Measurements from ENCODE around the gene MYL4.
A peak's percentile ranks its signal among the peaks of the same experiment; 100 is the strongest.
"Not testable (repeated sequence)": the region's sequence is repeated elsewhere in the genome, so short reads cannot be mapped to it uniquely, and the experiment has no call there.

The MYL4 gene

DNA sequence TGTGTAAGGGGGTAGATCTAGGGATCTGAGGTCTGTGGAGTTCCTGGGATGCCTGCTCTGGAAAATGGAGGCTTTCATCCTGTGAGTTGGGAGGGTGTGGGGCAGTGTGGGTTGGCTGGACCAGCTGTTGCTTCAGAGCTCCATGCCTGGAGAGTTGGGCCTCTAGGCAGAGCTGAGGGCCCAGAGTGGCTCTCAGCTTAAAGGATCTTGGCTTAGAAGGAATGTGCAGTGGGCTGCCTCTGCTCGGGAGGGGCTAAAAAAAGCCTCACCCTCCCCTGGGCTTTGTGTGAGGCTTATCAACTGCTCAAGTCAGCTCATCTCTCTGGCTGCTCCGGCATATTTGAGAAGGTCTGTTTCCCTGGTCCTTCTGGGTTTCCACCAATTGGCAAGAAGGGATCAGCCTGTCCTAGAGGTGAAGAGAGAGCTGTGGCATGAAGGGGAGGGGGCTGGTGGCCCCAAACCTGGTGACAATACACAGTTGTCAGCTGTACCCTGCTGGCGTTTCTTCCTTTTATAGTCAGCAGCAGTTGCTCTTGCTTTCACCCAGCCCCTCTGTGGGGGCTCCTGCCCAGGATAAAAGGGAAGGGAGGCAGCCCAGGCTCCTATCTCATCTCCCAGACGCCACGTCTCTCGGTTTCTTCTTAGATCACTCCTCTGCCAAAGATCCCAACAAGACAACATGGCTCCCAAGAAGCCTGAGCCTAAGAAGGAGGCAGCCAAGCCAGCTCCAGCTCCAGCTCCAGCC is at the start of gene MYL4:
MYL4 (plus strand) TSS at position 605 of the 745 bp plus-strand sequence; CDS start at position 680, 75 bp downstream.
- DNase-seq = peak; percentile 44

DNA sequence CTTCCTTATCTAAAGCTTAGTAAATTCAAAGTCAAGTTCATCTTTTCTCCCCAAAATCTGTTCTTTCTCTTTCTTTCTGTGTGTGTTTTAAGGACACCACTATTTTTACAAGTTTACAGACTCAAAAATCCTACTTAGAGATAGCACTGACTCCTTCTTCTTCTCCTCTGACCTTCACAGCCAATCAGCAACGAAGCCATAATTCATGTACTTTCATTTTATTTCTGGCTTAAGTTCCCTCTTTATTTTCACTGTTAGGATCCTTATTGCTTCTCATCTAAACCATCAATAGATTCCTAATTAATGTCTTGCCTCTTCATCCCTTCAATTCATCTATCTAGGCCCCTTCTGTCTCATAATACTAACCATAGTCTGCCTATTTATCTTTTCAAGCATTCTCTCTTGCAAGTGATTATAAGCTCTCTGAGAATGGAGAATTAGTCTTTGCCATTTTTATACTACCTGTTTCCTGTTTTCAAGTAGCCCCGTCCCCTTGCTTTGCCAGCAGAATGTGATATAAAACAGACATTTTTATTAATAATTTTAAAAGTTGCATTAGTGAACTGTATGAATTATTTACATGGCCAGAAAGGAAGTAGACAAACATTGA is 47.0 kb upstream of the MYL4 start:
- no peak for DNase-seq

DNA sequence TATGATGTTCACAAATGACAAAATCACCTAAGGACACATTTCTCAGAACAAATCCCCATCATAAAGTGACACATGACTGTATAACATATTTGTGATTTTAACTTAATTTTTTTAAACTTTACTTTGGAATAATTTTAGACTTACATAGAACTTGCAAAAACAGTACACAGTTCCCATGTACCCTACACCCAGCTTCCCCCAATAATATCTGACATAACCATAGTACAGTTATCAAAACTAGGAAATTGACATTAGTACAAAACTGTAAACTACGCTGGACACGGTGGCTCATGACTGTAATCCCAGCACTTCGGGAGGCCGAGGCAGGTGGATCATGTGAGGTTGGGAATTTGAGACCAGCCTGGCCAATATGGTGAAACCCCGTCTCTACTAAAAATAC is 44.9 kb upstream of the MYL4 start:
- no peak for DNase-seq

DNA sequence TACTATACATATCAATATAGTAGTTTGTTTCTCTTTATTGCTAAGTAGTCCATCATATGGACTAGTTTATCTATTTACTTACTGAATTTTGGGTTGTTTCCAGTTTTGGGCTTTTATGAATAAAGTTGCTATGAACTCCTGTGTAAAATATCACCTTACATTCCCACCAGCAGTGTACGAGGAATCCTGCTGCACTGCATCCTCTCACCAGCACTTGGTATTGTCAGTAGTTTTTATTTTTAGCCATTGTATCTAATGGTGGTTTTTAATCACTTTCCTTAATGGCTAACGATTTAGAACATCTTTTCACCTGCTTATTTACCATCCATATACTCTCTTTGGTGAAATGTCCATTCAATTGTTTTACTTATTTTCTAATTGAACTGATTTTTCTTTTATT is 44.0 kb upstream of the MYL4 start:
- DNase-seq = no peak

DNA sequence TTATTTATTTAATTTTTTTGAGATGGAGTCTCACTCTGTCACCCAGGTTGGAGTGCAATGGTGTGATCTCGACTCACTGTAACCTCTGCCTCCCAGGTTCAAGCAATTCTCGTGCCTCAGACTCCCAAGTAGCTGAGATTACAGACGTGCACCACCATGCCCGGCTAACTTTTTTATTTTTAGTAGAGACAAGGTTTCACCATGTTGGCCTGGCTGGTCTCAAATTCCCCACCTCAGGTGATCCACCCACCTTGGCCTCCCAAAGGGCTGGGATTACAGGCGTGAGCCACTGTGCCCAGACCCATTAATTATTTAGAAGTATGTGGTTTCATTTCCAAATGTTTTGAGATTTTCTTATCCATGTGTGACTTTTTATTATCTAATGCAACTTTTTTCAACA is 42.3 kb upstream of the MYL4 start:
- DNase-seq = not testable (repeated sequence)

DNA sequence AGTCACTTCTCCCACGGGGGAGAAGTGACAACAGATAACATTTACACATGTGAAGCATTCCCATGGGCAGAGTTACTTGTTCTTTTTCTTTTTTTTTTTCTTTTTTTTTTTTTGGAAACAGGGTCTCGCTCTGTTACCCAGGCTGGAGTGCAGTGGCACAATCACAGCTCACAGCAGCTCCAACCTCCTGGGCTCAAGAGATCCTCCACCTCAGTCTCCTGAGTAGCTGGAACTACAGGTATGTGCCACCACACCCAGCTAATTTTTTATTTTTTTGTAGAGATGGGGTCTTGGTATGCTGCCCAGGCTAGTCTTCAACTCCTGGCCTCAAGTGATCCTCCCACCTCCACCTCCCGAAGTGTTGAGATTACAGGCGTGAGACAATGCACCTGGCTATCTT is 40.3 kb upstream of the MYL4 start:
- not testable (repeated sequence) for DNase-seq

DNA sequence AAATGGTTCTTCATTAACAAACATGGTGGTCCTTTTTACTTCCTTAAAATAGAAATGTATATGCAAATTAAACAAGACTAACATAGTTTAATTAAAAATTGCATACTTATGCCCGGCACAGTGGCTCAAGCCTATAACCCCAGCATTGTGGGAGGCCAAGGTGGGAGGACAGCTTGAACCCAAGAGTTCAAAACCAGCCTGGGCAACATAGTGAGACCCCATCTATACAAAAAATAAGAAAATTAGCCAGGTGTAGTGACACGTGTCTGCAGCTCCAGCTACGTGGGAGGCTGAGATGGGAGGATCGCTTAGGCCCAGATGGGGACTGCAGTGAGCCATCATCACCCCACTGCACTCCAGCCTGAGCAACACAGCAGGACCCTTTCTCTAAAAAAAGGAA is 38.4 kb upstream of the MYL4 start:
- DNase-seq = no peak

DNA sequence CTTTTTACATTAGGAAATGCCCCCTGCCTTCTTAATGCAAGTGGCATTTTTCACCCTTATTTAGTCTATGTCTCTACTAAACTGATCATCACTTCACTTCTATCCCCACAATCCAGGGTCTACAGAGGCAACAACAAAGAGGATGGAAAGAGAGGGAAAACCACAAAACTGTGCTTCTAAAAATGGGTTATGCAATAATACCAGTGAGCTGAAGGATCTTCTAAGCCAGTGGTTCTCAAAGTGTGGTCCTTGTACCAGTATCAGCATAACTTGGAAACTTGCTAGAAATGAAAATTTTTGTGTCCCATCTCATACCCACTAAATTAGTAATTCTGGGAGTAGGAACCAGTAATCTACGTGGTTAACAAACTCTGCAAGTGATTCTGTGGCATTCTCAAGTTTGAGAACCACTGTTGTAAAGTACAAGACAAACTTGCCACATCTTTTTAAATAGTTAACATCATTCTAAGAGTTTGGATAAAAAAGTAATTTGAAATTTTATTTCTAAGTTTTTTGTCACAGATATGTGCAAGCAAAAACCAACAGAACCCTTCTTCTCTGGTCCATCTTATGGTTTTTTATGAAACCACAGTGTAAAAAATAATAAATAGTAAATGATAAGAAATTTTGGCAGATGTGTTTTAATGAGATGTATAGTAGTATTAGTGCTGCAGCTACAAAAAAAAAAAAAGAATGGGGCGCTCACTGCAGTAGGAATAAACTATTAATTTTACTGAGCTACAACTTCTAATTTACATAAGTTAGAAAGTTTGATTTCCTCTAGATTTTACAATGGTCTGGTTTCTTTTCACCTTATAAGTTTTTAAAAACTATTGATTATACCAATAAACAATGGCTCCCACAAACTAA is 36.2 kb upstream of the MYL4 start:
- DNase-seq = peak; percentile 9

DNA sequence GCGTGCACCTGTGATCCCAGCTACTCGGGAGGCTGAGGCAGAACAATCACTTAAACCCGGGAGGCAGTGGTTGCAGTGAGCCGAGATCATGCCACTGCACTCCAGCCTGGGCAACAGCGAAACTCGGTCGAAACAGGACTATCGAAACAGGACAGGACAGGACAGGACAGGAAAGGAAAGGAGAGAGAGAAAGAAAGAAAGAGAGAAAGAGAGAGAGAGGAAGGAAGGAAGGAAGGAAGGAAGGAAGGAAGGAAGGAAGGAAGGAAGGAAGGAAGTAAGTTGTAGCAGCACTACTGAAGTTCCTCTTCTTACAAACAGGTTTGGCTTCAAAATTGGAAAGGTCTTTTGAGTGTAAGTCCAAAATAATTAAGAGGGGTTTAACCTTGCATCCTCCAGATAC is 34.3 kb upstream of the MYL4 start:
- not testable (repeated sequence) for DNase-seq

DNA sequence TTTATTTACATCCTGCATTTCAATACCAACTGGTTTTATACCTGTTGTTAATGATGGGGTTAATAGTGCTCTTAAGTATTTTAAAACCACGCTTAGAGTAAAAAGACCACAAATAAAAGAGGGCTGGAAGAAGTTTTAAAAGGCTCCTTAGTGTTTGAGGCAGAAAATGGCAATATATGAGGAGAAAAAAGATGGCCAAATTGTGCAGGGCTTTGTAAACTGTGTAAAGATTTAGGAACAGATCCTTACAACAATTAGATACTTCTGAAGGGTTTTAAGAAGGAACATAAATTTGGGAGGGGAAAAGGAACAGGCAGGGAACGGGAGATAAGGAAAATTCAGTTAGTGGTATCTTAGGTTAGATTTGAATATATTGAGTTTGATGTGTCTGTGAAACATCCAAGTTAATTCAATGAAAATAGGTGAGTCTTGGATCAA is 32.7 kb upstream of the MYL4 start:
- DNase-seq = no peak

DNA sequence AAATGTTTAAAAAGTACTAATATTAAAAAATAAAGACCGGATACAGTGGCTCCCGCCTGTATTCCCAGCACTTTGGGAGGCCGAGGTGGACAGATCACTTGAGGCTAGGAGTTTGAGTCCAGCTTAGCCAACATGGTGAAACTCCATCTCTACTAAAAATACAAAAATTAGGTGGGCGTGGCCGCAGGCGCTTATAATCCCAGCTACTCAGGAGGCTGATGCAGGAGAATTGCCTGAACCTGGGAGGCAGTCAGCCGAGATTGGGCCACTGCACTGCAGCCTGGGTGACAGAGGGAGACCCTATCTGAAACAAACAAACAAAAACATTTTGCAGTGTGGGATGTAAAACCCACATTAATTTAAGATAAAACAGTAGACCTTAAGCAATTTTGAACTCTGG is 31.9 kb upstream of the MYL4 start:
- DNase-seq = no peak

DNA sequence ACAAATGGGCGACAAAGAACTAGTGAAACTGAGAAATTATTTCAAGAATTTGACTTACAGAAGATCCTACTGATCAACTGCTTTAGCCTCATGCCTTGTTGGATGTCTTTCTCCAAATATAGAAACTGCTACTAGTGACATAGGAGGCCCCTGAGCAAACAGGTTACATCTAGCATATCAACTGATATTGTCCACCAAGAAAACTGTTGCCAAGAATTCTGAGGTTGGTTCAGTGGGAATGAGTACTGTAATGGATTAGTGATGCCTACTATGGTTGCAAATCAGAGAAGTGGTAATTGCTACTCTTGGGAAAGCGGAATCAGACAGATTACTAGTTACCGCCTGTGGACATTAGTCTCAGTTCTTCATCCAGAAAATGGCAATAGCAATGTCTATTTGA is 30.0 kb upstream of the MYL4 start:
- no peak for DNase-seq

DNA sequence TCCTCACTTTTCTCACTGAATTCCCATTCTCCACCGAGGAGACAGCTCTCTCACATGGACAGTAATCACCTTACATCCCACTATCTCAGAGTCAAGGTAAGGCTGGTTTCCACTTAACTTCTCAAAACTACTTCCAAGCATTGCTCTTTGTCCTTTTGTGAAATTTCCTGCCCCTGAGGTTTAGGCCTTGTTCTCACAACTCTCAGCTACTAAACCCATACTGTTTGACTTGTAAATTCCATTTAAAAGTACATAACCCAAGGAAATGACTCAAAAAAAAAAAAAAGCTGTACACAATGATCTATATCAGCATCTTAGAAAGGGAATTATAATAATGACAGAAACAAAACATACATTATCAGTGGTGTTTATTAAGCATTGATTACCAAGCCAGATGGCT is 28.8 kb upstream of the MYL4 start:
- DNase-seq = no peak

DNA sequence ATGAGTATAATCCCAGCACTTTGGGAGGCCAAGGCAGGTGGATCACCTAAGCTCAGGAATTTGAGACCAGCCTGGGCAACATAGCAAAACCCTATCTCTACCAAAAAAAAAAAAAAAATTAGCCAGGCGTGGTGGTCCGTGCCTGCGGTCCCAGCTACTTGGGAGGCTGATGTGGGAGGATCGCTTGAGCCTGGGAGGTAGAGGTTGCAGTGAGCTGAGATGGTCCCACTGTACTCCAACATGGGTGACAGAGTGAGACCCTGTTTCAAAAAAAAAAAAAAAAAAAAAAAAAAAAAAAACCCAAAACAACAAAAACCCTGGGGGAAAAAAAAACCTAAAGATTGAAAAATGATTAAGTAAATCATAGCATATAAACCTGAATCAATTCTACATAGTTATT is 28.2 kb upstream of the MYL4 start:
- not testable (repeated sequence) for DNase-seq

DNA sequence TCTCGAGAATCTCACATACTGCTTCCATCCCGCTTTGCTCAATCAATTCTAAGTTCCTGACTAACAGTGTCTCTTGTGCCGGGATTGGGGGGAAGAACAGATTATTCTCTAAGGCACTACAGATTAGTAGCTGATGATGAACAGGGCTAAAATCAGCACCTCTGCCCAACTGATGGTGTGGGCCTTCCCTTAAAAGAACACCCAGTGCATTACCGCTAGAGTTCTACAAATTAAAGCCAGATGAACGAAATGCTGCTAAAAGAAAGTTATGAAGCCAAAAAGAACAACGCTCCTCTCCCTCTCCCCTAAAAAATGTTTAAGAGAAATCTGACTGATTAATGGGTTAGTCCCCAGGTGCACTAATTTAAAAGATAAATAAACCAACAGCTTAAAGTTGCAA is 24.5 kb upstream of the MYL4 start:
- peak; percentile 55 for DNase-seq

DNA sequence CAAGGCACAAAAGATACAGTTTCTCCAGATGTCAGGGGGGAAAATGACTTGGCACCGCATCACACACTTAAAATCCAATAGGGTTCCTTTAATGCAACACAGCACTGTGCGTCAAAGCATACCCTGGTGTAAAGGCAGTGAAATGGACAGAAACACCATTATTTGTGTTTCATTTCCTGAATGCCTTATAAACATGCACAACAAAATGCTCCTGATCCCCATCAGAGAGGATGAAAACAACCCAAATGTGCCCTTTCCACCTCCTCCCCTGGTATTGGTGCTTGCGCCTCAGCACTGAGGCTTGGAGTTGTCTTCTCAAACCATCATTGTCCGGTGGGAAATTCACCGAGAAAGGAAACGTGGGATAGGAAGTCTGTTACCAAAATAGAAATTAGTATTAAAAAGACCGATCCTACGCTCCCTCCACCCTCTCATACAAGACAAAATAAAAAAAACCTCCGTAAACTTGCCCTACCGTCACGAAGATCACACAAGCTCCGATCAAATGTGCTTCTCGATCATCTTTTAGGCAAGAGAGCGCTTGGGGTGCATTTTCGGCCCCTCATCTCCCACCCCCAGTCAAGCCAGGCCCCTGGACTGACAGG is 20.8 kb upstream of the MYL4 start:
- peak; percentile 51 for DNase-seq

DNA sequence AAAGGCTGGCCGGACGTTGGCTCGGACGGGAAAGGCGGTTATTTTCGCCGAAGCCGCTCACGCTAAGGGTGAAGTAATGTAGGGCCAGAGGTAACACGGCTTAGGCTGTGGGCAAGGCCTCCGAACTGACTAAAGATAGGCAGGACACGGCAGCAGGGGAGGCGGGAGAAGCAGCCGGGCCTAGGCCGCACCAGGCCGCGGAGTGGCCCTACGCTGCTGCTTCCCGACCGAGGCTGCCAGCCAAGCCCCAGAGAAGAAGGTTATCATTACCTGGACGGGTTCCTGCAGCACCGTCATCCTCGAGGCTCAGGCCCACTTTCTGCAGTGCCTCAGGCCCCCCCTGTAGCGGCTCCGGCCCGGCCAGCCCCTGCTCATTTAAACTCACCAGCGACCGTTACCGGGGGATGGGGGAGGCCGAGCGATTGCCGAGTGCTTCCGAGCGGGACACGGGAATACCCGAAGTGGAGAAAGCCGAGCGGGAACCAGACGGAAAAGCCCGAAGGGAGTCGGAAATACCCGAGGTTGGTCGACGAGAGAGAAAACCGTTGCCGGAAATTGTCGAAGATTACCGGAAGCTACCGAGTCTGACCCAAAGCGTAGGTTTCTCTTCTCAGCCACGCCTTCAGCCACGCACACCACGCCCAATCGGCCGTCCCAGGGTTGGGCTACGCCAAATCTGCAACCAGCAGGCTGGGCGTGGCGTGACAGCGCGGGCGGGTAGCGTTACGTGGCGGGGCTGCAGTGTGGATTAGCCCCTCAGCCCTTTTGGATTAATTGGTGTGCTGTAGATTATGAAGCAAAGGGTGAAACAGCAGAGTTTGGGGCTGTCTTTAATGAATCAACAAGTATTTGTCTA is 20.0 kb upstream of the MYL4 start, which contains the start of gene CDC27:
CDC27 (minus strand) TSS at position 420 of the 856 bp plus-strand sequence; CDS start at position 297, 123 bp downstream.
- DNase-seq = peak; percentile 97

DNA sequence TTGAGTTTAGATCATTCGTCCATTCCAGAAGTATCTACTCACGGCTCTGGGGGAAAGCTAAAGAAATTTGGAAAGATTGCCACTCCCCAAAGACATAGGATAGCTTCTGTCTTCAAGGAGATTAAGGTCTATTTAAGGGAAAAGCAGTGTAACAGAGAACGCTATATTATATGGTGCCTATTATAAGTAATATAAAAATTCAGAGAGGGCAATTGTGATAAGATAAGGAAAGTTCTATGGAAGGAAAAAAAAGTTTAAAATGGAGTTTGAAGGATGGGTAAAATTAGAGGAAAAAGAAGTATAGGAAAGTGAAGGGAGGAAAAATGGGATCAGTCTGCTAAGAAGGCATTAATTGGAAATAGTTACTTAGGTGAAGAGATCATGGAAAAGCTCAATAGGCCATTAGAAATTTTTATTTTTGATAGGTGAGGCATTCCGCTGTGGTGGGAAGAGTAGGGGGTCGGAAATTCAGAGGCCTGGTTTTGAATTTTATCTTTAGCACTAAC is 19.4 kb upstream of the MYL4 start:
- no peak for DNase-seq

DNA sequence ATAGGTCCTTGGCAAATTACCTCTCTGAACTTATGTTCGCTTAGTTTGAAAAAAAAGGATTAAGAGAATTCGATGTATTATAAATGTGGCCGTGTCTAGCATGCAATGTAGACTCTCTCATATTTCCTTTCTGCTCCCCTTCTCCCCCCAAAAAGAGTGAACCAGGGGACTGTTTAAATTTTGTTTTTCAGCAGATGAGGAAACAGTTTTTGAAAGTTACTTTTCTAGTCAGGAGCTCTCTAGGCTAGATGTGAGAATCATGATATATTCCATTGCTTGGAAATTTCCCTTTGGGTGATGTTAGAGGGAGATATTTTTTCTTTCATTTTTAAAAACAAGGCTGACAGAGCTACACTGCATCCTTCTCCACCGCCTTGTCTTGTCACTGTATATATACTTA is 18.9 kb upstream of the MYL4 start:
- DNase-seq = no peak

DNA sequence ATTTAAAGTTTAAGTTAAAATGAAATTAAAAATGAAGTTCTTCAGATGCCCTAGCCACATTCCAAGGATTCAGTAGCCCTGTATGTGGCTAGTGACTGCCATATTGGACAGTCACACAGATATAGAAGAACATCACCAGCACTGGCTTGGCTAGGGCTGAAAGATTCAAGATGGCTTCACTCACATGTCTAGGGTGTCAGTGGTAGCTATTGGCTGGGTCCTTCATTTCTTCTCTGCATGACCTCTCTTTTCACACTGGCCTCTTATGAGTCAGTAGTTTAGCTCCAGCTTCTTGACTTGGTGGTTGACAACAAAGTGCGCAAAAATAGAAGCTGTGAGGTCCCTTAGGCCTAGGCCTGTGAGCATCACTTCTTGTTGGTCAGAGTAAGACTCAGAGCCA is 18.4 kb upstream of the MYL4 start:
- no peak for DNase-seq

DNA sequence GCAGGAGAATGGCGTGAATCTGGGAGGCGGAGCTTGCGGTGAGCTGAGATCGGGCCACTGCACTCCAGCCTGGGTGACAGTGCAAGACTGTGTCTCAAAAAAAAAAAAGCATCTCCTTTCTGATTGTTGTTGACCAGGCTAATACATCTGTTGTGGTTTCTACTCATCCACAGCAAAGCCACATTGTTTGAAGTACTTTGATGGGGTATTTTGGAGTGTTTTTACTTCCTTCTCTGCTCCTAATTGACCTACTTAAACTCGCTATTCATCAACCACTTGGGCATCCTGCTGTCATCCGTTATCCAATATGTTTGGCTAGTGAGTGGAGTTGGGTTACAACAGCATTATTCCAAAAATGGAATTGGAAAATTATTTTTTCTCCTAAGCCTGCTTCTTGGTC is 16.6 kb upstream of the MYL4 start:
- DNase-seq = peak; percentile 28

DNA sequence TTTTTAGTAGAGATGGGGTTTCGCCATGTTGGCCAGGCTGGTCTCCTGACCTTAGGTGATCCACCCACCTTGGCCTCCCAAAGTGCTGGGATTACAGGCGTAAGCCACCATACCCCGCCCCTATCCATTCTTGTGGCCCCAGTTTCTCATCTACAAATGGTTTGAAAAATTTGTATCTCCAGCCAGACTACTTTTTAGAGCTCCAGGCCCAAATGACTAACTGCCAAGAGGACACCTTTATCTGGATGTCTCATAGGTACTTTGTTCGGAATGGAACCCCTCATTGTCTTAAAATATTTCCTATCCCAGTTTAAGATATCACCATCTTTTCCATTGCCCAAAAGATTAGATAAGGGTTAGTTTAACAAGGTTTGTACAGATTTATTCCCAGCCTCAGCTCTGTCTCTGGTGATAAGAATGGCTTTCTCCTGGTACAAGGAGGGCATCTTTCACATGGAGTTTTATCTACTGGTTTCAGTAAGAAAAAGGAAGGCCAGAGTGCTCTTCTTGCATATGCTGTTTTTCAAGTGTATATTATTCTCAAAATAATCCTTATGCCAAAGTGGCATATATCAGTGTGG is 15.1 kb upstream of the MYL4 start:
- DNase-seq = no peak
